DOHH2 (cell line): ENCODE measurements around the gene MUC5B.

Experiments
- EZH2phosphoT487 ChIP-seq: fragments of 200-600 bp; sonication (generic); IDR thresholded peaks from 2 replicates; pipeline ENCODE4 v1.6.1; 2017; ENCODE audit warnings: borderline replicate concordance, mild to moderate bottlenecking, antibody characterized with exemption, low read length, moderate library complexity, mixed read lengths
- TF ChIP-seq, protein P1 (sequence below): fragments of 200-600 bp; sonication (generic); IDR thresholded peaks from one replicate; pipeline ENCODE4 v1.5.1; 2014; ENCODE audit warnings: antibody characterized with exemption, mild to moderate bottlenecking, low read depth, low read length; ENCODE audit not compliant: poor library complexity, severe bottlenecking

DNA sequence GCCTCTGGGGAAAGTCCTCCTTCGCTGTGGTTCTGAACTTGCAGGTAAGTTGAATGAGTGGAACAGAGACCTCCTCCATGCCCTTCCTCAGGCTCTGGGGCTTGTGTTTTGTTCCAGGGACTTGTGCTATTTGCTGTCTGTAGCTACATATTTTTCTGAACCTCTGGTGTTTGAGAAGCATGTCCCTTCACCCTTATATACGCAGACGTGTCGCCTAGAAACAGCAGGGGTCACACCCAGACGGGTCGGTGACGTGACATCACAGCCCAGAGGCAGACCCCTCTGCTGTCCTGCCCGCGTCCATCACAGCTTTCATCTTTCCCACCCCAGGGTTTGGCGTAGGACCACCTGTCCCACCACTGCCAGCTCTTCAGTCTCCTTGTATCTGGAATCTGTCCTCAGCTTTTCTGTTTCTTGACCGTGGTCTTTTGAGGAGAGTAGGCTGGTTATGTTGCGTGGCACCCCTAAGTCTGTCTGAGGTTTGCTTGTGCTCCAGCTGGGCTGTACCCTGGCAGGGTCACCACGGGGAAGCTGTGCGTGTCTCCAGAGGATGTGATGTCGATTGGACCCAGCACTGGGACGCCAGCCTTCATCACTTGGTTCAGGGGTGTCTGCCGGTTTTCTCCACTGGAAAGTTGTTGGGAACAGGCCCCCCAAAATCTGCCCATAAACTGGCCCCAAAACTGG, 13.4 kb upstream of the MUC5B start:
- TF ChIP-seq, protein P1, sequence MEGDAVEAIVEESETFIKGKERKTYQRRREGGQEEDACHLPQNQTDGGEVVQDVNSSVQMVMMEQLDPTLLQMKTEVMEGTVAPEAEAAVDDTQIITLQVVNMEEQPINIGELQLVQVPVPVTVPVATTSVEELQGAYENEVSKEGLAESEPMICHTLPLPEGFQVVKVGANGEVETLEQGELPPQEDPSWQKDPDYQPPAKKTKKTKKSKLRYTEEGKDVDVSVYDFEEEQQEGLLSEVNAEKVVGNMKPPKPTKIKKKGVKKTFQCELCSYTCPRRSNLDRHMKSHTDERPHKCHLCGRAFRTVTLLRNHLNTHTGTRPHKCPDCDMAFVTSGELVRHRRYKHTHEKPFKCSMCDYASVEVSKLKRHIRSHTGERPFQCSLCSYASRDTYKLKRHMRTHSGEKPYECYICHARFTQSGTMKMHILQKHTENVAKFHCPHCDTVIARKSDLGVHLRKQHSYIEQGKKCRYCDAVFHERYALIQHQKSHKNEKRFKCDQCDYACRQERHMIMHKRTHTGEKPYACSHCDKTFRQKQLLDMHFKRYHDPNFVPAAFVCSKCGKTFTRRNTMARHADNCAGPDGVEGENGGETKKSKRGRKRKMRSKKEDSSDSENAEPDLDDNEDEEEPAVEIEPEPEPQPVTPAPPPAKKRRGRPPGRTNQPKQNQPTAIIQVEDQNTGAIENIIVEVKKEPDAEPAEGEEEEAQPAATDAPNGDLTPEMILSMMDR = no peak
- TF ChIP-seq EZH2phosphoT487 = no peak
